Osteocyte (in vitro differentiated cells): Measurements from ENCODE around the gene BANK1. TPM values are rescaled to one million over a fixed set of nuclear protein-coding genes. Genes with fewer than 3 reads are reported as not detected.

Source experiments
- DNase-seq: peaks from one replicate; pipeline ENCODE4 v3.0.0; 2021; ENCODE audit warnings: mixed read lengths; ENCODE audit not compliant: unreplicated experiment; ENCODE audit errors: extremely low spot score
- H3K27ac Mint-ChIP-seq: one replicate; pipeline ENCODE4 v1.8.0; 2021; ENCODE audit warnings: mild to moderate bottlenecking, mixed read lengths; ENCODE audit not compliant: unreplicated experiment
- H3K27me3 Mint-ChIP-seq: one replicate; pipeline ENCODE4 v1.8.0; 2021; ENCODE audit warnings: mixed read lengths; ENCODE audit not compliant: unreplicated experiment
- H3K36me3 Mint-ChIP-seq: one replicate; pipeline ENCODE4 v1.8.0; 2021; ENCODE audit warnings: mixed read lengths; ENCODE audit not compliant: unreplicated experiment
- H3K4me1 Mint-ChIP-seq: one replicate; pipeline ENCODE4 v1.8.0; 2021; ENCODE audit warnings: mixed read lengths; ENCODE audit not compliant: unreplicated experiment
- H3K4me3 Mint-ChIP-seq: one replicate; pipeline ENCODE4 v1.8.0; 2021; ENCODE audit warnings: mild to moderate bottlenecking, moderate library complexity, mixed read lengths; ENCODE audit not compliant: unreplicated experiment
- H3K9me3 Mint-ChIP-seq: one replicate; pipeline ENCODE4 v1.8.0; 2021; ENCODE audit warnings: mixed read lengths; ENCODE audit not compliant: unreplicated experiment
- CTCF ChIP-seq: fragments of 200-600 bp; sonication (generic); IDR thresholded peaks from 2 replicates; pipeline ENCODE4 v1.5.0; 2021; ENCODE audit warnings: antibody characterized with exemption, mild to moderate bottlenecking, moderate library complexity
- total RNA-seq: library from RNA; stranded (reverse); gene quantifications from 2 replicates; pipeline ENCODE4 v1.2.1, GENCODE V29; 2021

The BANK1 gene
- total RNA-seq, 1 donor from 2014 or later: 1.0 TPM

DNA sequence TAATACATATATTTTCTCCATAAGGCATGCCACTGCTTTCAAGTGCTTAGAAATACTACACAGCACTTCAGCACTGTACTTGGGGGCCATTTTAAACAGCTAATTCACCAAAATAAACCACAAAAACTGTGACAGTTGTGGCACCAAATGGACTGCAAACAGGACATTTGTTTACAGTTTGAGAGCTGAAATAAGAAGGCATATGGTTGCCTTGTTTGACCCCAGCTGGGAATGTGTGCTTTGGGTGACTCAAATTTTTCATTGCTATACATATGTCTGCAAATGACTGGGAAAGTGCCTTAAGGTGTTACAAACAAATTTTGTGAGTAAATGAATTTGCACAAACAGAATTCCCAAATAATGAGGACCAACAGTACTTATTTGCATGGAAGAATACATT lies 124.2 kb downstream of the BANK1 start:
- Mint-ChIP-seq H3K4me1 (no peaks in the 10 kb centered on the region), H3K4me3 (no peak overlapping the region), H3K27ac (no peak overlapping the region), H3K9me3 (peaks cover 5% of the 10 kb centered on the region), H3K27me3 (peaks cover 6% of the 10 kb centered on the region), H3K36me3 (no peaks in the 10 kb centered on the region)
- DNase-seq: no peak
- no peak for TF ChIP-seq CTCF

DNA sequence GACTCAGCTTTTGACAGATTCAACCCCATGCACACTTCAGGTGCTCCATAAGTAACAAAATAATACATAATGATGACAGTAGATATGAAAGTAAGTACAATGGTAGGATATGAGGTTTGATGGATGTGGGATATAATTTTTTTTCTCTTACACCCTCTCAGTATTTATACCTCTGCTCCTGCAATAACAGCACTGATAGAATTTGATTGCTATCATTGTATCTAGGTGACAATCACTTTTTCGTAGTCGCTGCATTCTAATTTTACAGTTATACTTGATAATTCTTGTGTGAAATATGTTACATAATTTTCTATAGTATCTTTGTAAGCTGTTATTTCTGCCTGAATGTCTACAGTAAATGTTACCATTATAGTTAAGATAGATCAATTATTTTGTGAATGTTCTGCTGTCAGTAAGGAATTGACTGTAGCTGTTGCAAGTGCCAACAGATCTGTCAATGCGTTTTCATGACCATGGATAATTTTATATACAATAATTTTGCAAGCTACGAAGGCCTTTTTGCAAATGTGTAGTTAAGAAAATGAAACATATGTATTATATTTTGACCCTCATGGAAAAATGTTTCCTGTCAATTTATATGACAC lies 128.9 kb downstream of the BANK1 start:
- H3K36me3 Mint-ChIP-seq: no peaks in the 10 kb centered on the region
- H3K4me3 Mint-ChIP-seq: no peak overlapping the region
- H3K27ac Mint-ChIP-seq: no peak overlapping the region
- H3K27me3 Mint-ChIP-seq: peaks cover 9% of the 10 kb centered on the region
- H3K4me1 Mint-ChIP-seq: no peaks in the 10 kb centered on the region
- no peak for DNase-seq
- H3K9me3 Mint-ChIP-seq: no peaks in the 10 kb centered on the region
- TF ChIP-seq CTCF: no peak

- Mint-ChIP-seq H3K4me1 (no peaks in the 10 kb centered on the region), H3K4me3 (no peak overlapping the region), H3K9me3 (no peaks in the 10 kb centered on the region), H3K27me3 (peaks cover 10% of the 10 kb centered on the region), H3K36me3 (no peaks in the 10 kb centered on the region), H3K27ac (no peak overlapping the region)
- no peak for TF ChIP-seq CTCF
- DNase-seq: no peak
Observed at GRCh38 chr4:101921370-101921769, 130.8 kb downstream of the BANK1 start.

GRCh38 chr4:101931619-101932018 lies 141.1 kb downstream of the BANK1 start:
- DNase-seq: no peak
- Mint-ChIP-seq H3K4me3 (no peak overlapping the region), H3K27ac (no peak overlapping the region), H3K36me3 (no peaks in the 10 kb centered on the region), H3K9me3 (no peaks in the 10 kb centered on the region), H3K27me3 (peaks cover 13% of the 10 kb centered on the region), H3K4me1 (no peaks in the 10 kb centered on the region)
- no peak for TF ChIP-seq CTCF

DNA sequence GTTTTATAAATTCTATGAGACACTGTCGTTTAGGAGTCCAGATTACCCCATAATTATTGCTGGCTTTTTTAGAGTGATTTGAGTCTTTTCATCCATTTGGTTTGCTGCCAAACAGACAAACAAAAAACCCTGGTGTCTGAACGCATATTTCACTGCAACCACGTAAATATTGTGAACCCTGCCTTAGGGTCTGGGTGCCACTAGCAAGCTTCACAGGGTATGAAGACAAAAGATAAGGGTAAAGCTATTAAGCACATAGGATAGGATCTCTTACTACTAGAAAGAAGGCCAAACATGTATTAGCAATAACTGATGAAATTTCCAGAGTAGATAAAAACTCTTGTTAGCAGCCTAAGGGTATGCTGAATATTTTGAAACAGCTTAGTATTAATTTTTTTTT lies 143.3 kb downstream of the BANK1 start:
- Mint-ChIP-seq H3K4me1 (no peaks in the 10 kb centered on the region), H3K4me3 (no peak overlapping the region), H3K36me3 (no peaks in the 10 kb centered on the region), H3K27me3 (no peaks in the 10 kb centered on the region), H3K9me3 (no peaks in the 10 kb centered on the region), H3K27ac (no peak overlapping the region)
- no peak for DNase-seq
- TF ChIP-seq CTCF: no peak
